Activated T-cell treated with anti-CD3 and anti-CD28 coated beads, Interleukin-2, amount 50 U/mL, for 24 hours (primary cell): Measurements from ENCODE around the gene ZNF521.

Experiments used
- DNase-seq: peaks from one replicate; pipeline ENCODE4 v3.0.0-alpha.2; 2020
- H3K27ac Mint-ChIP-seq: 2 replicates; pipeline ENCODE4 v1.8.0; 2020; ENCODE audit warnings: mild to moderate bottlenecking, mixed read lengths
- H3K27me3 Mint-ChIP-seq: 2 replicates; pipeline ENCODE4 v1.8.0; 2020; ENCODE audit warnings: mixed read lengths
- H3K36me3 Mint-ChIP-seq: 2 replicates; pipeline ENCODE4 v1.8.0; 2020; ENCODE audit warnings: low read depth, mixed read lengths
- H3K4me1 Mint-ChIP-seq: 2 replicates; pipeline ENCODE4 v1.8.0; 2020; ENCODE audit warnings: low read depth, mixed read lengths
- H3K4me3 Mint-ChIP-seq: 2 replicates; pipeline ENCODE4 v1.8.0; 2020; ENCODE audit warnings: mild to moderate bottlenecking, moderate library complexity, mixed read lengths
- H3K9me3 Mint-ChIP-seq: 2 replicates; pipeline ENCODE4 v1.8.0; 2020; ENCODE audit warnings: mixed read lengths

Gene ZNF521

GRCh38 chr18:25349131-25349925, 2.6 kb downstream of the ZNF521 start:
- Mint-ChIP-seq H3K4me1 (peaks cover 17% of the 10 kb centered on the region), H3K27ac (no peak overlapping the region), H3K4me3 (peak overlapping the region; percentile 66), H3K36me3 (no peaks in the 10 kb centered on the region), H3K9me3 (no peaks in the 10 kb centered on the region), H3K27me3 (peaks cover 81% of the 10 kb centered on the region)
- peak; percentile 32 for DNase-seq

- Mint-ChIP-seq H3K9me3 (no peaks in the 10 kb centered on the region), H3K4me3 (peak overlapping the region; percentile 66), H3K36me3 (no peaks in the 10 kb centered on the region), H3K27me3 (peaks cover 74% of the 10 kb centered on the region), H3K27ac (no peak overlapping the region), H3K4me1 (peaks cover 17% of the 10 kb centered on the region)
- no peak for DNase-seq
Observed at GRCh38 chr18:25348386-25349130, 3.4 kb downstream of the ZNF521 start.

DNA sequence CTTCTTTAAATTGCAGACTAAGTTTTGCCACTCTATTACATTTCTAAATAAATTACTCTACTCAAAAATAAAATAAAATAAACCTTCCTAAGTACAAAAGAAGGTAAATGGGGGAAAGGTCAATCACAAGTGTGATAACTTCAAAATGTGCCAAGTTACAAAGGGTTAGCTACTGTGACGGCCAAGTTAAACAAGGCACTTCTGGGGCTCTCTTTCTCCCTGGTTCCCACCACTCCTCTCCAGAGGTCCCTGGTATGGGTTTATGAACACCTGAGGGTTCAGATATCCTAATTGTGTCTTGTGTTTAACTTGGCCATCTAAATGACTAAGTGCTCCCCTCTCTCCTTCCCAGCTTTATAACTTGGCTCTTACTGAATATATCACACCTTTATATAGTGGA, 5.4 kb downstream of the ZNF521 start:
- Mint-ChIP-seq H3K4me3 (no peak overlapping the region), H3K9me3 (no peaks in the 10 kb centered on the region), H3K4me1 (peaks cover 14% of the 10 kb centered on the region), H3K36me3 (no peaks in the 10 kb centered on the region), H3K27me3 (peaks cover 71% of the 10 kb centered on the region), H3K27ac (no peak overlapping the region)
- DNase-seq: no peak

DNA sequence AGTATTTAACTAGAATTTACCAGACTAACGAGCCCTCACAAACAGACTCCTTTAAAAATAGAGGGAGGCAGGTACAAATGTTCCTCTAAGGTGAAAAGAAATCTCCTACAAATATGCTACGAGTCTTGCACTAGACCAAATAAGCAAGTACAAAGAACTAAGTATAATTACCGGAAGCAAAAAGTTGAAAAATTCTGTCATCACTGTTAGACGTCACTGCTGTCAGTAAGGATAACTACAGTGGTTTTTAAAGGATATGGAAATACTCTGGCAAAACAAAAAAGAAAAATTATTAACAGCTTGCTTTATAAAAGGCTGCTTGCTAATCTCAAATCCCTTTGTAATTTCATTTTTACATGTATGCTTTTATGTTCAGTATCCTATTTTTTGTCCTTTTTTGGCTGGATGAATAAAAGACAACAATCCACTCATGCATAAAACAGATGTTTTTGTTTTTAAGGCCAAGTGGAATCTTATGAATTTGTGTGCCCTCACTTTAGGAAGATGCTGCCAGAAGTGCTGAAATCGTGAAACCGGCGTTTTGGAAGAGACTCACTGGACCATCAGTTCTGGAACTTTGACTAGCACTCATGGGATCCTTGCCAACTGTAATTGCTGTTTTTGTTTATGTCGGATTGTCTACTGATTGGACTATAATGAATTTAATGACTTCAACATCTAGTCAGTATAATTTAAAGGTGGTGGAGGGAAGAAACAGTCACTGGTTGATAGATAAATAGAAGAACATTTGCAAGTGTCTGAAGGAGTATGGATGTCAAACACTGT, 6.7 kb downstream of the ZNF521 start:
- DNase-seq: no peak
- Mint-ChIP-seq H3K4me3 (no peak overlapping the region), H3K9me3 (no peaks in the 10 kb centered on the region), H3K36me3 (no peaks in the 10 kb centered on the region), H3K27me3 (peaks cover 74% of the 10 kb centered on the region), H3K4me1 (peaks cover 7% of the 10 kb centered on the region), H3K27ac (no peak overlapping the region)

- no peaks in the 10 kb centered on the region for H3K36me3 Mint-ChIP-seq
- DNase-seq: no peak
- H3K9me3 Mint-ChIP-seq: no peaks in the 10 kb centered on the region
- H3K27ac Mint-ChIP-seq: no peak overlapping the region
- H3K4me1 Mint-ChIP-seq: no peaks in the 10 kb centered on the region
- peaks cover 53% of the 10 kb centered on the region for H3K27me3 Mint-ChIP-seq
- no peak overlapping the region for H3K4me3 Mint-ChIP-seq
Observed at GRCh38 chr18:25341831-25342230, 10.1 kb downstream of the ZNF521 start.

DNA sequence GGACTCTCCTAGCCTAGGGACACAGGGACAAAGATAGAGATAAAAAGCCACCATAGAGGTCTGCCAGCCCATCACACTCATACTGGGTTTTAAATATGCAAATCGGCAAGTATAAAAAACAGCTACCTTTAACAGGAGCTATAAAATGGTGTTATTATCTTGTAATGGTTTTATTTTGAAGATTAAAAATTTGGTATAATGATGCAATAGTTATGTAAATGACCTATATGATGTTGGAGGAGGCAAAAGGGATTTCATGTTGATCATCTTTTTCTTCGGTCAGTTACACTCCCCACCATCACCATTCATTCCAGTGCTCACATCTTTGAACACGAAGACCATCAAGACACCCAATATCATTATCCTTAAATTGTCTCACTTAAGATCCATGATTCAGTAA, 11.2 kb downstream of the ZNF521 start:
- no peak for DNase-seq
- H3K36me3 Mint-ChIP-seq: no peaks in the 10 kb centered on the region
- no peaks in the 10 kb centered on the region for H3K9me3 Mint-ChIP-seq
- H3K27ac Mint-ChIP-seq: no peak overlapping the region
- H3K27me3 Mint-ChIP-seq: peaks cover 46% of the 10 kb centered on the region
- H3K4me3 Mint-ChIP-seq: no peak overlapping the region
- no peaks in the 10 kb centered on the region for H3K4me1 Mint-ChIP-seq

DNA sequence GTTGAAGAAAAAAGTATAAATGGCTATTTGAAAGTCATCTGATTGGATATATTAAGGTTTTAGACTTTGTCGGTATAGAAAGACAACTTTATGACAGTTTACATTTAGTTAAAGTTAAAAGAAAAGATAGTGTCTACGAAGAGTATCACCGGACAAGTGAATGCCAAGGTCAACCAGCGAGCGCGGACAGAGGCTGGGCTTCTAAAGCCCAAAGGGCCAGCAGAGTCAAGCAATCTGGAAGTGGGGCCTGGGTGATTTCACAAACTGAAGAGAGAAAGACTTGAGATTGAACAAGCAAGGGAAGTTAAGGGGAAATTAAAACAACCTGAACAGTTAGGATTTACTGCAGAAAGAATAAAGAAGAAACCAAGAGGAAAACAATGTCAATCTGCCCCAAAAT, 16.3 kb downstream of the ZNF521 start:
- no peaks in the 10 kb centered on the region for H3K4me1 Mint-ChIP-seq
- peaks cover 19% of the 10 kb centered on the region for H3K27me3 Mint-ChIP-seq
- H3K36me3 Mint-ChIP-seq: no peaks in the 10 kb centered on the region
- H3K27ac Mint-ChIP-seq: no peak overlapping the region
- DNase-seq: no peak
- H3K4me3 Mint-ChIP-seq: no peak overlapping the region
- no peaks in the 10 kb centered on the region for H3K9me3 Mint-ChIP-seq

GRCh38 chr18:25335062-25335461, 16.9 kb downstream of the ZNF521 start:
- Mint-ChIP-seq H3K36me3 (no peaks in the 10 kb centered on the region), H3K4me1 (no peaks in the 10 kb centered on the region), H3K9me3 (no peaks in the 10 kb centered on the region), H3K27ac (no peak overlapping the region), H3K27me3 (peaks cover 16% of the 10 kb centered on the region), H3K4me3 (no peak overlapping the region)
- DNase-seq: no peak

DNA sequence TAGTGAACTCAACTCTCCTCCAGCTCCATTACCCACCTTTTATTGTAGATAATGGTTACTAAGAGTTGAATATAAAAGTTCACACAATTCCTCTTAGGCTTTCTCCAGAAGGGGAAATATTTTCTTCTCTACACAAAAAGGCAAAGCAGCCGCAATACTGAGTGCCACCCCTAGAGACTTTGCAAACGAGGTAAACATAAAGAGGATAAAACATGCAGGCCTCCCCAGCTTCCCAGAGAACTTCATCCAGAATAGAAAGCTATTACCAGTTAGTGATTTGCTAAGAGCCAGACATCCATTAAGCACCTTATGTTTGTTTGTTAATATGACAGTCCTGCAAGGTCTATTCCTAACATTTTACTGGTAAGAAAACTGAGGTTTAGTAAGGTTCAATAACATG, 17.4 kb downstream of the ZNF521 start:
- no peaks in the 10 kb centered on the region for H3K4me1 Mint-ChIP-seq
- peaks cover 13% of the 10 kb centered on the region for H3K27me3 Mint-ChIP-seq
- H3K4me3 Mint-ChIP-seq: no peak overlapping the region
- no peaks in the 10 kb centered on the region for H3K9me3 Mint-ChIP-seq
- no peak overlapping the region for H3K27ac Mint-ChIP-seq
- H3K36me3 Mint-ChIP-seq: no peaks in the 10 kb centered on the region
- DNase-seq: no peak

DNA sequence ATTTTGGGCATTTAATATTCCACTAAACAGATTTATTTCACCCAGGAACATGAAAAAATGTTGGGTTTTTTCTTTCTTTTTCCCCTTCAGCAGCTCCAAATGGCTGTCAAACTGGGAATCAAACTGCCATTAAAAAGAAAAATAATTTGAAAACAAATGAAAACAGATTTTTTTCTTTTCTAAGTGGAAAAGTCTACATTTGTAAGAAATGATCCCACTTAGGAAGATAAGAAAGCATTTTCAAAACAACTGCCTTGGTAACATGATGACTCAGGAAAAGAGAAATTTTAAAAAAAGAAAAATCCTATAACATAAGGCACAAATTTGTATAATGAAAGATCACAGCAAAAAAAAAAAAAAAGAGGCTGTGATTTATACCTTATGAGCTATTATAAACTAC, 20.0 kb downstream of the ZNF521 start:
- Mint-ChIP-seq H3K27me3 (peaks cover 8% of the 10 kb centered on the region), H3K4me3 (no peak overlapping the region), H3K36me3 (no peaks in the 10 kb centered on the region), H3K9me3 (no peaks in the 10 kb centered on the region), H3K4me1 (no peaks in the 10 kb centered on the region), H3K27ac (no peak overlapping the region)
- no peak for DNase-seq

DNA sequence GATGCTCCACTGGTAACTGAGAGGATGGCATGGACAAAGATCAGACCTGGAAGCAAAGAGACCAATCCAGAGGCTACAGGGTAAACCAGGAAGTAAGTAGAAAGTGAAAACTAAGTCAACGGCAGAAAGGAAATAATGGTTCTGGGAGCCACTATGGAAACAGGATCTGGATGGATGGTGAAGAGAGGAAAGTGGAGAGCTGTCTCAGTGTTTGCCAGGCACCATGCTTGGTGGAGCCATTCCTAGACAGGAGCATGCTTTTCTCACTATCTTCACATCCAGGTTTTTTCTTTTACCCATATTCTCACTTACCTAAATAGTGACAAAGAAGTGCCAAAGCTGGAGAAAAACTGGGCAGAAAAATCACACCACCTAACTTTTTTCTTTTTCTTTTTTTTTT, 22.2 kb downstream of the ZNF521 start:
- no peak overlapping the region for H3K27ac Mint-ChIP-seq
- no peak overlapping the region for H3K4me3 Mint-ChIP-seq

DNA sequence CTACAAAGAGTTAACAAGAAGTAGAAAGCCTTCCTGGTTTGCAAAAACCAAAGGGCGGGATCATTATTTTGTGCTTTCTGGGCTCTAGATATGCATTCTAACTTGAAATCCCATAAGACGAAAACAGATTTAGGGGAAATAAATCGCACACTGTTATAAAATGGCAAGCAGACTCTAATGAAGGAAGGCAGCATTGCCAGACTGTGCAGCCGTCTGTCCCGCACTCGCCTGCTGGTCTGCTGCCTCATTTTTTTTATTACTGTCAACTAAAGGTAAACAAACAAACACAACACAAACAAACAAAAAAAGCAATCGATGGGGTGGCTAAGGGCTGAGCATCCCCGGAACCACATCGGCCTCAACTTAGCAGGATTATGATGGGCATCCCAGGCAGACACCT, 24.4 kb downstream of the ZNF521 start:
- peaks cover 7% of the 10 kb centered on the region for H3K27me3 Mint-ChIP-seq
- H3K4me3 Mint-ChIP-seq: no peak overlapping the region
- H3K9me3 Mint-ChIP-seq: no peaks in the 10 kb centered on the region
- H3K36me3 Mint-ChIP-seq: no peaks in the 10 kb centered on the region
- no peak overlapping the region for H3K27ac Mint-ChIP-seq
- H3K4me1 Mint-ChIP-seq: no peaks in the 10 kb centered on the region
- no peak for DNase-seq

More for the DNA sequence above, 22.2 kb downstream of the ZNF521 start:
- no peaks in the 10 kb centered on the region for H3K36me3 Mint-ChIP-seq
- no peaks in the 10 kb centered on the region for H3K4me1 Mint-ChIP-seq
- H3K27me3 Mint-ChIP-seq: peaks cover 7% of the 10 kb centered on the region
- H3K9me3 Mint-ChIP-seq: no peaks in the 10 kb centered on the region
- no peak for DNase-seq

DNA sequence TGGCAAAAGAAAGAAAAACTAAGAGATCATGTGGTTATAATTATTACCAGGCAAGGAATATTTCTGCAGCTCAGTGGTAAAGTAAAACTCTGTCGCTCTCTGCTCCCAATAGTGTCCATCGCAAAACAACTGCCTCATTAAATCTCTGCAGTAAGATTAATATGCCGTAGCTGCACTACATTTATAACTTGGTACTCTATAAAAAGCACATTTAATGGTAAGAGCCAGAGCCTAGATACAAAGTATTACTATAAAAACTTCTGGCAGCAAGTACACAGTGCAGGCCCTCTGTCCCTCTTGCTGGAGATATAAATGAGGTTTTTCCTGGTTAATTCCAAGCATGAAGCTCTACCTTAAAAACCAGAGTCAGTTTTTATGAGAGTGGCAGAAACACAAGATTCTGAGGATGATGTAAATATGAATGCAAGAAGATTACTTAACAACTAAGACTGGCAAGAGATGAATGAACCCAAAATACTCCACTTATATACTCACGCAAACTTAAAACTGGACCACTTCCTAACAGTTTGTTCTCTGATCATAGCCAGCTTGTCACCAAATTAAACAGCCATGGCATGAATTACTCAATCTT, 25.5 kb downstream of the ZNF521 start:
- Mint-ChIP-seq H3K27ac (no peak overlapping the region), H3K4me3 (no peak overlapping the region), H3K27me3 (peaks cover 6% of the 10 kb centered on the region), H3K36me3 (no peaks in the 10 kb centered on the region), H3K4me1 (no peaks in the 10 kb centered on the region), H3K9me3 (no peaks in the 10 kb centered on the region)
- DNase-seq: no peak

DNA sequence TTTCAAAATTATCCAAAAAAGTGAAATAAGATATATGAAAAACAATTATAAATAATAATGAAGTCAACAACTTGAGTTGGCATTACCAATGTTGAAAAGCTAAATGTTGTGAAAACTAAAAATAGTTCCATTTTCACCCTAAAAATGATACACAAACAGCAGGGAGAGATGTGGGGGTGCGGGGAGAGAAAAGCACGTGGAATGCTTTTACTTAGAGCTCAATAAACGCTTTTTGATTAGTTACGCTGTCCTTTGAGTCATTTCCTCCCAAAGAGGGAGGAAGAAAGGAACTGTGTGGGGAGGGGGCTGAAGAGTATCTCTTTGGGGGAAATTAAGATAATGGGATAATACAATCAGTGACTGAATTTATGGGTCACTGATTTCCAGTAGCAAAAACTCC, 29.2 kb downstream of the ZNF521 start:
- no peaks in the 10 kb centered on the region for H3K9me3 Mint-ChIP-seq
- no peaks in the 10 kb centered on the region for H3K36me3 Mint-ChIP-seq

More for the DNA sequence above, 29.2 kb downstream of the ZNF521 start:
- DNase-seq: no peak
- Mint-ChIP-seq H3K4me3 (no peak overlapping the region), H3K4me1 (no peaks in the 10 kb centered on the region), H3K27ac (no peak overlapping the region), H3K27me3 (peaks cover 6% of the 10 kb centered on the region)
